Measurements from ENCODE around the gene MKNK1.

The MKNK1 gene

DNA sequence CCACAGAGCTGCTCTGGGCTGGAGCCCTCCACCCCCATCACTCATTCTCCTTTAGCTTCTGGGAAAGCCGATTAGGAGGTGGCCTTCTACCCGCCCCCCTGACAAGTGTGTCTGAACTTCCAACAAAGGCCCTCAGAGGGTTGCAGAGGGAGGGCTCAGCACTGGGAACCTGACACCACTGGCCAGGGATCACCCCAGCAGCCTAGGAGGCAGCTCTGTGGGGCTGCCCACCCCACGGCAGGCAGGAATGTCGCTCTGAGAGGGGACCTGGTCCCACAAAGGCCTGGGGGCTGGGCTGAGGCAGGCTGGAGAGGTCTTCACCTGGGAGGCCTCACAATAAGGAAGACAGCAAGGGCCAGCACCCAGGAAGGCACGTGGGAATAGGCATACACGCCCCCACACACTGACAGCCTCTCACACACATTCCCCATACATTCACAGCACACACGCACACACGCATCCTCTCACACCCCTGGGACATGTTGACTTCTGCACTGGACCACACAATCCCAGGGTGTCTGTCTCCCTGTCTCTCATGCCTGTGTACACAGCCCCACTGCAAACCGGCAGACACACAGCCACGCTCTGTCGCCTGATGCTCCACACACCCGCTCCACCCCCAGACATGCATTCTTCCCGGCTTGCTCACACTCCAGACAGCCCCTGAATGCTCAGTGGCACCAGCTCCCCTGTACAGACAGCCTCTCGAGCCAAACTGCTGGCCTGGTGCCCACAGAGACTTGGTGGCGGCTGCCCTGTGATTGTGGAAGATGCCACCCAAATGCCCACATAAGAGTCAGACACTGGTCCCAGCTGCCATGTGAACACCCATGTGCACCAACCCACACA, 83.8 kb downstream of the MKNK1 start:
- no peak for DNase-seq

DNA sequence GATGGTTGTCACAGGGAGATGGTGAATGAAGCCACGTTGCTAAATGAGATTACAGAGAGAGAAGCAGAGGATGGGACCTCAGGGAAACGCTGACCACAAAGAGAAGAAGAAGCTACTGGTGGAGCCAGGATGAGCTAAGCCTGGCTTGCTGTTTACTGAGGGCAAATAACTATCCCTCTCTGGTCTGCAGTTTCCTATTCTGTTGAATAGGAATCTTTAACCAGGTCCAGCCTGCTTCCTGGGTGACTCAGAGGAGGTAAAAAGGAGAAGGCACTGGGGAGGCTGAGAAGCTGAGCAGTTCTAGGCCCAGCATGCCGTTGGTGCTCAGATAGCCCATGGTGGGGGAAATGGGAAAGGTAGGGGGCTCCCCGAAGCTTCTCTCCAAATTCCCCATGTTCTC, 84.9 kb downstream of the MKNK1 start:
- no peak for DNase-seq

DNA sequence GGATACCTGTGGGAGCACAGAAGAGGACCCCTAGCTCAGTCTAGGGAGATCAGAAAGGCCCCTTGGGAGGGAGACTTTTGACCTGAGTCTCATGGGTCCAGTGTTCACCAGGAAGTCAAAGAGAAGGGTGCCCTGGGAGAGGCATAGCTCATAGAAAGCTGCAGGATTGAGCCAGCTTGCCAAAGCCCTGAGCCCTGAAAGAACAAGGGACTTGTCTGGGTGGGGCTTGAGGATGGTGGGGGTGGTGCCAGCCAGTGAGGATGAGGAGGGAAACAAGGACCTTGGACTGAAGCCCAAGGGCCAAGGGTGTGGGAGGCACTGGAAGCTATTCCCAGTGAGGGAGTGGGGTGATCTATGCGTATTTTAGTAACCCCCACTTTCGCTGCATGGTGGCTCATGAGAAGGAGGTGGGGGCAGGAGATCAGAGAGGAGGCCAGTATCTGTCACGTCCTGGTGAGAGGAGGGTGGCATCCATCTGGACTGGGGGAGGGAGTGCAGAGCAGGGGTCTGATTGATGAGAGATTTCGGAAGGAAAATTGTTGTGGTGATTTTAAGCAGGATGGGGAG, 86.1 kb downstream of the MKNK1 start:
- no peak for DNase-seq

DNA sequence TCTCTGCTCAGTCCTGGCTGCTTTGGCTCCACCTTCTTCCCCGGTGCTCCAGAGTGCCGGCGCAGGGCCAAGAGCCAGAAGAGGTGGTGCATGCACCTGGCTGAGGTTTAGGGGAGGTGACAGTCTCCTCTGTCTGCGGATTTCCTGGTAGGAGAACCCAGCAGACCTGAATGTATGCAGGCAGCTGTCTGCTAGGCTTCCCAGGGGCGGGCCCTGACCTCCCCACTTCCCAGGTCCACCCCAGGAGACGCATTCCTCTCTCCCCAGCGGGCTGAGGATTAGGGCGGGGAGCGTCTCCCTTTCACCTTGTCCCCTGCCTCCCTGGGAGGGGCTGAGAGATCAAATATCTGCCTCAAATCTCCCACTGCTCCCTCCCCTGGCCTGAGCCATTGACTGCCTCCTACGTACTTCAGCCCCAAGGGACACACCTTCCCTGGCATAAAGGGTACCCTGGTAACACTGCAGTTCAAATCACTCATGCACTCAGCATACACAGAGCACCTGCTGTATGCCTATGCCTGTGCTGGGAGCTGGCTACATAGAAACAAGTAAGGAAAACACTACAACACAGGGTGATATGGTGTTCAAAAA, 87.0 kb downstream of the MKNK1 start:
- DNase-seq: no peak

DNA sequence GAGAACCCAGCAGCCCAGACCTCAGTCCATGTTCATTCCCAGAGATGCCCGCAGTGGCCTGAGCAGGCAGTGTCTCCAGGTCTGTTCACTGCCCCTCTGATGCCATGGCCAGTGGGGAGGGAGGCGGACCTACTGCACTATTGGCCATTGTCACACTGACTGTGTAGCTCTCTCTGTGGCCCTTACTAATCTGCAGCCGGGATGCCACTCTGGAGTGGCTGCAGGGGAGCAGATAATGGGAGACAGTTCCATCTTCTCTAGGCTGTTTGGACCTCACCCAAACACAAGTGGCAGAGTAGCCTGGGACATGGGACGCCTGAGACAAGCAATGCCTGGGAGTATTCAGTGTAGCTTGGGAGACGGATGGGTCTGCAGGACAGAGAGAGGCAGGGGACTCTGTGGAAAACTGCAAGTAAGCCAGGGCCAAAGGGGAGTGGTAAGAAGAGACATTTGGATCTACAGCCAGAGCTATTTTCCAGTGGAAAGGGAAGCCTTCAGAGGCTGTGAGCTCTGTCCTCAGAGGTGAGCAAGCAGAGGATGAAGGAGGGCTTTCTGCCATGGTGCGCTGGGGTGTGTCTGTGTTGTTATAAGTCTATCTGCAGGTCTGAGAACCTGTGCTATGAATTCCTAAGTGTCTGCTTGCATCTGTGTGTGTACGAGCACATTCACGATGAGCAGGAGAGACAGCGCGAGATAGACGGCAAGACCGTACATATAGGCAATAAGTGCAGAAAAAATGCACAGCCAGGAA, 87.7 kb downstream of the MKNK1 start:
- no peak for DNase-seq

DNA sequence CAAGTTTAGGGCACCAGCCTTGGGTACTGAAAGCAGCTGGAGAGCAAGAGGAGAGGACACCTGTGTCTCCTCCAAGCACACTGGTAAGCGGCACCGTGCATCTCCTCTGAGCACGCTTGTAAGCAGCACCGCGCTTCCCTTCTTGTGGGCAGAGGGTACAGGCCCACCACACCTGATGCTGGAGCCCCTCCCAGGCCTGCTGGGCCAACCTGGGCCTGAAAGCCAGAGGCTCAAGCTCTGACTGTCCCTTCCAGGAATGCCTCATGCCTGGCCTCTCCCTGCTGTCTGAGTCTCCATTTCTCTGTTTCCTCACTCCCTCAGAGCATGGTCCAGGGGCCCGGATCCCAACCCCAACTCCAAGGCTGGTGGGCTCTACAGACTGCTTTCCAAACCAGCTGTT, 88.5 kb downstream of the MKNK1 start:
- no peak for DNase-seq

DNA sequence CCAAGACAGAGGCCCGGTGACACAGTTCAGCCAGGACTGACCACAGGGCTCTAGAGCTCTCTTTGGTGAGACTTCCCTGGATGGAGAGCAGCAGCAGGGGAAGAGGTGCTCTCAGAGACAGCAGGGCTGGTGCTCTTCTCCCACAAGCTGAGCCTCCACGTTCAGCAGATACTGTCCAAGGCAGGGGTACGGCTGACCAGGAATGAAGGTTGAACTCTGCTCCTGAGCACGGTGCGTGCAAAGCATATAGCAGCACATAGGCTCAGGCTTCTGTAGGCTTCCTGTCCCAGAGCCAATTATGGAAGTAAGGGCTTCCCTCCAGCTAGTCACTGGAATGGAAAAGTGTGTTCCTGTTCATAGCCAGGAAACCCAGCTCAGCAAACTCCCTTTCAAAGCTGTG, 90.5 kb downstream of the MKNK1 start:
- no peak for DNase-seq

DNA sequence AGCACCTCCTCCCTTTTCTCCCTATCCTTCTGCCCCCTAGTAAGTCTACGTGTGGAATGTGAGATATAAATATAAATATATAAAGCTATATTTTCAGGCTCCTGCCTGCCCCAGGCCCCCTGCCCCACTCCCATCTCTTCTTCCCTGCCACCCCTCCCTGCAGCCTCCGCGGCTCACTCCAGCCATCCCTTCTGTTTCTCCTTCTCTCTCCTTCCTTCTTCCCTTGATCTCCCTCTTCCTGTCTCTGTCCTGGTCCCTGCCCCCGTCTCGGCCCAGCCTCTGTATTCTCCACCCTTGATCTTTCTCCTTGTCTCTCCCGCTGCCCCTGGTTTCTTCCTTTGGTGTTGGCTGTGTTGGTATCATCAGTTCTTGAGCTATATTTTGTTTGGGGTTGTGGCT, 91.3 kb downstream of the MKNK1 start:
- DNase-seq: no peak

DNA sequence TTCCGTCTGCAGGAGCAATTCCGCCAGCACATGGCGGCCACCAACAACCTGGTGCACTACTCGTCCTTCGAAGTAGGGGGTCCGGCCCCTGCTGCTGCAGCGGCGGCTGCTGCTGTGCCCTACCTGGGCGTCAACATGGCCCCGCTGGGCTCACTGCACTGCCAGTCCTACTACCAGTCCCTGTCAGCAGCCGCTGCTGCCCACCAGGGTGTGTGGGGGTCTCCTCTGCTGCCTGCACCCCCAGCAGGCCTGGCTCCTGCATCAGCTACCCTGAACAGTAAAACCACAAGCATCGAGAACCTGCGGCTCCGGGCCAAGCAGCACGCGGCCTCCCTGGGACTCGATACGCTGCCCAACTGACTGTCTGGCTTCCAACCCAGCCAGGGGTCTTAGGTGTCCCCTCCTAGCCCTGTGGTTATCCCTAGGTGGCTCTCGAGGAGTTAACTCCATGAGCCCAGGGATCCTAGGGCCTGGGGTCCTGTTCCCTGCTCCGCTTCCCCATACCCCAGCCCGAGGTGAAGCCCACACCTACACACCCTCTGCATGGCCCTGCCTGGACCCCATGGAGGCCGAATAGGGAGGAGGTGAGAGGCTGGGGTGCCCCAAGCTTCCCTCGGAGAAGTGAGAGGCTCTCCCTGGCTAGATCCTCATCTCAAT, 91.8 kb downstream of the MKNK1 start:
- DNase-seq: no peak

DNA sequence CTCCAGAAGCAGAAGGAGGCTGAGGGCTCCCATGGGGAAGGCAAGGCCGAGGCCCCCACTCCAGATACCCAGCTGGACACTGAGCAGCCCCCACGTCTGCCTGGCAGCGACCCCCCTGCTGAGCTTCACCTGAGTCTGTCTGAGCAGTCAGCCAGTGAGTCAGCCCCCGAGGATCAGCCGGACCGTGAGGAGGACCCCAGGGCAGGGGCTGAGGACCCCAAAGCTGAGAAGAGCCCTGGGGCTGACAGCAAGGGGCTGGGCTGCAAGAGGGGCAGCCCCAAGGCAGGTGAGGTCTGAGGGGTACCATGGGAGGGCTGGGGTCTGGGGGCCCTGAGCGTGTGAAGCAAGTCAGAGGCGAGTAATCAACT, 93.1 kb downstream of the MKNK1 start:
- DNase-seq: no peak

DNA sequence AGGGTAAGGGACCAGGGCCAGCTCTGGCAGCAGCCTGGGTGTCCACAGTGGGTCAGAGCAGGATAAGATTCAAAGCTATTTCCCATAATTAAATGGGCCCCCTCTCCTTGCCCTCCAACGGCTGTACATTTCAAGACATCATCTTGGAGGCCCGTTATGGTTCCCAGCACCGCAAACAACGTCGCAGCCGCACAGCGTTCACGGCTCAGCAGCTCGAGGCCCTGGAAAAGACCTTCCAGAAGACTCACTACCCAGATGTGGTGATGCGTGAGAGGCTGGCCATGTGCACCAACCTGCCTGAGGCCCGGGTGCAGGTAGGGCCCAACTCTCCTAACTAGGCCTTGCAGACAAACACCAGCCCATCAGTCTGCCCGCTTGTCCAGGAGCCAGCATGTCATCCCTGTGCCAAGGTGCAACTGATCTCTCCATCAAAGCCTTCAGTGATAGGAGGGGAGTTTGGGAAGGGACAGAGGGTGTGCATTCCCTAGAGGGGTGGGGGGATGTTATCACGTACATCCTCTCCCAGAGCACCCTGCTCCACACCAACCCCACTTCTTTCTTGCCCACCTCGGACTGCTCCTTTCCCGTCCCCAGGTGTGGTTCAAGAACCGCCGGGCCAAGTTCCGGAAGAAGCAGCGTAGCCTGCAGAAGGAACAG, 93.6 kb downstream of the MKNK1 start:
- no peak for DNase-seq

DNA sequence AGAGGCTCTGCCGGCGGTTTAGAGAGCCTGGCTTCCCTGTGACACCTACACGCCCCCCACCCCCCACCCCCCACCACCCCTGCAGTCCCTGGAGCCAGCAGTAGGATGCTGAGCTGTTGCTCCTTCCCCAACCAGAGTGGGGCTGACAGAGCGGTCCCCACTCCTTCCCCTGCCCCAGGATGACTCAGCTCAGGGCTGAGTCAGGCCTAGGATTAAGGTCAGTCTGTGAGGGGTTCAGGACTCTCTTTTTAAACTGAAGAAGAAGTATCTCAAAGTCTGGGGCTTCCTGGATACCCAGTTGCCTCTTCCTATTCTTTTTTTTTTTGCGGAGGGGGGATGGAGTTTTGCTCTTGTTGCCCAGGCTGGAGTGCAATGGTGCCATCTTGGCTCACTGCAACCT, 95.3 kb downstream of the MKNK1 start:
- DNase-seq: no peak

All from stimulated activated CD4-positive, alpha-beta T cell treated with anti-CD3 and anti-CD28 coated beads, Interleukin-2, amount 100 ng/mL, for 48 hours (primary cell).